Measurements from ENCODE around the gene OR4E2. TPM values are rescaled to one million over a fixed set of nuclear protein-coding genes. Genes with fewer than 3 reads are reported as not detected.
A peak's percentile ranks its signal among the peaks of the same experiment; 100 is the strongest.
"Not testable (repeated sequence)": the region's sequence is repeated elsewhere in the genome, so short reads cannot be mapped to it uniquely, and the experiment has no call there.

The OR4E2 gene
- total RNA-seq, 1 donor from 2014 or later, result not detected

DNA sequence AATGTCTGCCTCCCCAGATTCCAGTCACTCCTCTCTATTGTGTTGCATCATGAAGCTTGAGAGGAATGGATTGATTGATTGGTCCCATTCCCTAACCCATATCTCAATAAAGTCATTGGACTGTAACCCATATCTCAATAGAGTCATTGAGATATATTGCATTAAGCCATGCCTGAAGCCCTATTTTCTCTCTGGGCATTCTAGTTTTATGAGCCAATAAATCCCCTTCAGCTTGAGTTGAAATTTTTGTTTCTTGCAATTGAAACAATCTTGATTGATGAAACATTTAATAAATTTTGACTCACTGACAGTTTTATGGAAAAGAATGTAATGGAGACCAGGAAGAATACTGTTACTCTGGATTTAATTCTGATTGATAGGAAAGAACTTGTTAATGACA is 40.8 kb downstream of the OR4E2 start:
- no peak for DNase-seq (ENCODE audit: low read depth, low spot score)

DNA sequence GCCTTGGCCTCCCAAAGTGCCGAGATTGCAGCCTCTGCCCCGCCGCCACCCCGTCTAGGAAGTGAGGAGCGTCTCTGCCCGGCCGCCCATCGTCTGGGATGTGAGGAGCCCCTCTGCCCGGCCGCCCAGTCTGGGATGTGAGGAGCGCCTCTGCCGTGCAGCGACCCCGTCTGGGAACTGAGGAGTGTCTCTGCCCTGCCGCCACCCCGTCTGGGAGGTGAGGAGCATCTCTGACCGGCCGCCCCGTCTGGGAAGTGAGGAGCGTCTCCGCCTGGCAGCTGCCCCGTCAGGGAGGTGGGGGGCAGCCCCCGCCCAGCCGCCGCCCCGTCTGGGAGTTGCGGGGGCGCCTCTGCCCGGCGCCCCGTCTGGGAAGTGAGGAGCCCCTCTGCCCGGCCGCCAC is 44.0 kb downstream of the OR4E2 start:
- DNase-seq (ENCODE audit: low read depth, low spot score), result not testable (repeated sequence)

DNA sequence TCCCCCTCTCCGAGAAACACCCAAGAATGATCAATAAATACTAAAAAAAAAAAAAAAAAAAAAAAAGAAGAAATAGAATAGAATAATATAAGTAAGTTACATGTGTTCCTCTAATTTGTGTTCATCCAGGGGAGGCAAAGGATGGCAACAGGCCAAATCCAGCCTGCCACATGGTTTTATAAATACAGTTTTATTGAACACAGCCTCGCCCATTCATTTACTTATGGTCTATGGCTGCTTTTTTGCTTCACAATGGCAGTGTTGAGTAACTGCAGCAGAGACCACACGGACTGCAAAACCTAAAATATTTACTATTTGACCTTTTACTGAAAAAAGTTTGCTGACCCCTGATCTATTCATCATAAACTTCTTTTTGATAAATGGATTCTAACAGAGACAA is 44.9 kb downstream of the OR4E2 start:
- DNase-seq (ENCODE audit: low read depth, low spot score), result not testable (repeated sequence)

DNA sequence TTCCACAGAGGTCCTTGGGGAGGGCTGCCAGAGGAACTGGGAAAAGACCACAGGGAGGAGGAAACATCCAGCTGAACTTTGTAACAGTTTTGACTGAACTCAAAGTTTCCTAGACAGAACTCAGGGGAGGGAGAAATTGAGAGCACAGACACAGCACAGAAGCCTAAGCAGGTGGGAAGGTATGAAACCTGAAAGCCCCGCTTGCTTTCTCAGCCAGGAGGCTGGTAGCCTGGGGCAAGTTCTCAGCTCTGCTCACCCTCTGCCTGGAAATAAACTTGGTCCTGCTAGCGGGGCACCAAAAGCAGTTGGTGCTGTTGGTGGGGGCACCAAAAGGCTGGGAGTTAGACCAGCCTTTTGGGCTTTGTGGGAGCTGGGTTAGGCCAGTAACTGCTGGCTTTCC is 45.9 kb downstream of the OR4E2 start:
- DNase-seq (ENCODE audit: low read depth, low spot score), result no peak

DNA sequence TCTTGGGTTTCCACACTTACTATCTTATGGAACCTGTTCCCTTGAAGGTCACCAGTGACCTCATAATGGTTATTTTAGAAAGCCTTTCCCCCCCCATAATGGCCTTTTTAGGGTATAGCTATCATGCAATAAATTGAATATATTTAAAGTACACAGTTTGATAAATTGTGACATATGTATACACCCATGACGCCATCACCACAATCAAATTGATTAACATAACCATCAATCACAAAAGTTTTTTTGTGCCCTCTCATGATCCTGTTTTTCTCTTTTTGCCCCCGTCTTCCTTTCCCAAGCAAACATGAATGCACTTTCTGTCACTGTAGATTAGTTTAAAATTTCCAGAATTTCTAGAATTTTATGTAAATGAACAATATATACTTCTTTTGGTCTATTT is 48.7 kb downstream of the OR4E2 start:
- DNase-seq (ENCODE audit: low read depth, low spot score), result no peak

DNA sequence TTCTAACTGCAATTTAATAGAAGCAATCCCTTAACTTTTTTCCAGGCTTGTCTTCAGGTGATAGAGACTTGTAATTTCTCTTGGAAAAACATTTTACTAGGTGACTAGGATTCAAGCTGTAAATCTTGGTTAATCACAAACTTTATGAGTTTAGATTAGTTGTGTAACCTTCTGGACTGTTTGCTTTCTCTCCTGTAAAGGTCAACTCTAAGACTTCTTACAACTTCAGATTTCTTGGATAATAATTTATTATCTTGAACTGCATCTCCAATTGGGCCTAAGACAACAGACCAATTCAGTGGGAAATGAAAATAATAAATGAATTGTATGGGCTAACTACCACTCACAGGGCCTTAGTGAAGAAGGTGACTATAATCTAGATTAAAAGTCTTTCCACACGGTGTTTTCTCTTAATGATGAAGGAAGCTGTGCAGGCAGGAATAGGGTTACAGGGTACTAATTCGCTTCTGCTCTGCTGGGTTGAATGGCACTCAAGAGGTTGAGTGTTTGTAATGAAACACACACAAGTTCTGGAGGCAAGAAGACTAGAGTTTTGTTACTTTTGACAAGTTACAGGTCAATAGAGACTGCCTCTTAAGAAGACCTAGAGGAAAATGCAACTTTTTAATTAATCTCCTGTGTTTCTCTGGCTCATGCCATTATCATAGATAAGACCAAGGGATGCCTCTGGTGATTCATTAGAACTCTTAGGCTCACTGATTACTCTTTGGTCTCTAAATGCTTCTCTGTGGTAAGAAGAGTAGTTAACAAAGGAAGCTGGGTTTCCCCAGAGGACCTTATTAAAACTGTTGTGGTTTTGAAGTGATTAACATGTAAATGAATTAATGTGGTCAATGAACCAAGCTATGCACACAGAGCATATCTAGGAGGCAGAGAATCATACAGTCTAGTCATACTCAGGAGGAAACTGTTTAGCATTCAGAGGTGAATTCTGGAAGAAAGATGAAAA is 50.0 kb downstream of the OR4E2 start:
- DNase-seq (ENCODE audit: low read depth, low spot score), result no peak

DNA sequence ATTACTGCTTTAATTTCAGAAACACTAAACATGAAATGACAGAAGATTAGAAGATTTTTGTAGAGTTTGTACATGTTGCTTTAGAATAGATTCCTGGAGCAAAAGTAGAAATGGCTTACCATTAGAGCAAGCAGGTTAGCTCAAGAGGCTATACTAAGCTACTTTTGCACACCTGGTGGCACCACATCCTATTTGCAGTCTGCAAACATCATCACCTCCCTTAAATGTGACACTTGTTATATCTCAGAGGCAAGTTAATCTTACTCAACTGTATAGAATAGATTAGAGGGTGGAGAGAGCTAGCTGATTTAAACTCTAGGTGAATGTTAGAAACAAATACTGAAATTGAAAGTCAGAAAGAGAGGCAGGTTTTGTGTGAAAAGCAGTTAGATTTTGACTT is 50.7 kb downstream of the OR4E2 start:
- no peak for DNase-seq (ENCODE audit: low read depth, low spot score)

DNA sequence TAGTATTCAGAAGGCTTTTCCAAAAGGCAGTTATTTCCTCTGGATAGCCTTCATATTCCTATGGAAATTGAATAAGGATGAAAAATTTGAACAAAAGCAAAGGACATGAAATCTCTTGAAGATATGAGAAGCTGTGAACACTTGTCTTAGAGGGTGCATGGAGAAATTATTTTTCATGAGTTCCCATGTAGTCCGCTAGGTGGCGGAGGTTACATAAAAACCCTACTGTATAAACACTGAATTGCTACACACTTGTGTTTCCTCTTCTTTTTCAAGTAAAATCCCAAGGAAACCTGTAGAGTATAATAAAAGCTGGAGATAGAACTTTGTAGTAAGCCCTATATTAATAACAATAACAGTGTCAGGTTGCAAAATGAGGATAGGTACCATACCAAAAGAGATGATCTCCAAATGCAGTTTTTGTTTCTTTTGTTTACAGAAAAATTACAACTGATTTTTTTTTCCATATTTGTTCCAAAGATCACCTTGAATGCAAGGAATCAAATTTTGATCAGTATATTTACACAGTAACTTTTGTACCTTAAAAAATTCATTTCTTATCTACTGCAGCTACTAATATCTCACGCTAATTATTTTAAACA is 57.8 kb downstream of the OR4E2 start:
- peak; percentile 4 for DNase-seq (ENCODE audit: low read depth, low spot score)

DNA sequence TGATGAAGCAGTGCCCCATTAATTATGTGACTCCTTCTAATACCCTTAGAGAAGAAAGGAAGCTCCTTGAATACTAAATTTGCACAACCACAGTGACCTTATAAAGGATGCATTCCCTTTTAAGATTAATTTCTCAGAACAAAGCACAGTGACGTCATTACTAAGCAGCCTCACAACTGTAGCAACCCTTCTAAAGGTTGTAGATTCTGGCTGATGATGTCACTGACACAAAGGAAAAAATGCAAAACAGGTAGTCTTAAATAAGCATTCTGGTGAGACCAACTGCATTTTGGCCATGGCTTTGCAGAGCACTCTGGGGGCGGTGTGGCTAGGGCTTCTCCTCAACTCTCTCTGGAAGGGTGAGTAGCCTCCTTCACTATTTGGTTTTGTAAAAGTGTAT is 58.4 kb downstream of the OR4E2 start:
- no peak for DNase-seq (ENCODE audit: low read depth, low spot score)

DNA sequence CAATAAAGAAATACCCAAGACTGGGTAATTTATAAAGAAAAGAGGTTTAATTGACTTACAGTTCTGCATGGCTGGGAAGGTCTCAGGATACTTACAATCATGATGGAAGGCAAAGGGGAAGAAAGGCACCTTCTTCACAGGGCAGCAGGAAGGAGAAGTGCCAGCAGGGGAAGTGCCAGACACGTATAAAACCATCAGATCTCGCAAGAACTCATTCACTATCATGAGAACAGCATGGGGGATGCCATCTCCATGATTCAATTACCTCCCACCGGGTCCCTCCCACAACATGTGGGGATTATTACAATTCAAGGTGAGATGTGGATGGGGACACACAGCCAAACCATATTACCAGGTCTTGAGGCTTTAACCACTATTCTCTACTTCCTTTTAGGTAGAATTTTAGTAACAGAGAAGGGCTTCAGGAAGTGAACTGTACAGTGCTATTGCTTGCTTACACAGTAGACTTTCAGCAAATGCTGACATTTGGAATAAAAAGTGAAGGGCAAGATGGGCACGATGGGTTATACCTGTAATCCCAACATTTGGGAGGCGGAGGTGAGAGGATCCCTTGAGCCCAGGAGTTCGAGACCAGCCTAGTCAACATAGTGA is 60.8 kb downstream of the OR4E2 start:
- no peak for DNase-seq (ENCODE audit: low read depth, low spot score)

Other genes with a start within 250 kb of the OR4E2 start
- 50.4 and 61.3 TPM in 2 replicates for gene CHD8, start 197.7 kb upstream of the OR4E2 start, total RNA-seq
- 28.3 and 39.6 TPM in 2 replicates for gene RAB2B, start 176.9 kb upstream of the OR4E2 start, total RNA-seq
- gene TOX4, start 176.6 kb upstream of the OR4E2 start, total RNA-seq, result 22.3 and 45.6 TPM in 2 replicates
- gene METTL3, start 142.5 kb upstream of the OR4E2 start, total RNA-seq, result 56.0 and 87.3 TPM in 2 replicates
- 0.79 and 0.95 TPM in 2 replicates for gene SALL2, start 127.5 kb upstream of the OR4E2 start, total RNA-seq
- gene OR10G3, start 73.8 kb upstream of the OR4E2 start, total RNA-seq, result not detected in 2 replicates
- gene OR10G2, start 18.9 kb upstream of the OR4E2 start, total RNA-seq, result not detected in 2 replicates
- under 0.01 TPM in 1 of 2 replicates, not detected in the other for gene OR4E1, start 20.0 kb downstream of the OR4E2 start, total RNA-seq